Mucosa of gallbladder (tissue), 1 donor: ENCODE data around the gene SIRT2. TPM values are rescaled to one million over a fixed set of nuclear protein-coding genes. Genes with fewer than 3 reads are reported as not detected.
"Not testable (repeated sequence)": the region's sequence is repeated elsewhere in the genome, so short reads cannot be mapped to it uniquely, and the experiment has no call there.

Source experiments
- DNase-seq: peaks from one replicate; pipeline ENCODE4 v3.0.0-alpha.2; 2020; ENCODE audit warnings: low spot score
- total RNA-seq: library from RNA; stranded (reverse); gene quantifications from one replicate; pipeline ENCODE4 v1.2.1, GENCODE V29; 2021
- donor health status: DM: no; HTN: no; CAD: no.

The SIRT2 gene
- total RNA-seq = 63.0 TPM

- DNase-seq = peak; percentile 100
These were observed at the start of gene SIRT2, which contains the start of gene NFKBIB for GRCh38 chr19:38899447-38900201. SIRT2 (minus strand) TSS chr19:38899618; CDS start chr19:38899521, 97 bp downstream. NFKBIB (plus strand) TSS chr19:38899969; CDS start chr19:38900033, 64 bp downstream.

GRCh38 chr19:38946229-38947010, 47.0 kb upstream of the SIRT2 start:
- no peak for DNase-seq

GRCh38 chr19:38945562-38946228, 46.3 kb upstream of the SIRT2 start:
- no peak for DNase-seq

- no peak for DNase-seq
These were observed 45.6 kb upstream of the SIRT2 start for GRCh38 chr19:38944981-38945506.

- DNase-seq = no peak
These were observed 43.2 kb upstream of the SIRT2 start for GRCh38 chr19:38942471-38943181.

GRCh38 chr19:38941979-38942378, 42.6 kb upstream of the SIRT2 start:
- no peak for DNase-seq

- not testable (repeated sequence) for DNase-seq
These were observed 42.0 kb upstream of the SIRT2 start for GRCh38 chr19:38941466-38941865.

- DNase-seq = no peak
These were observed 40.5 kb upstream of the SIRT2 start for GRCh38 chr19:38939957-38940356.

- no peak for DNase-seq
These were observed 34.1 kb upstream of the SIRT2 start for GRCh38 chr19:38933544-38933943.

GRCh38 chr19:38932425-38933179, 33.2 kb upstream of the SIRT2 start:
- no peak for DNase-seq

GRCh38 chr19:38931521-38931793, 32.0 kb upstream of the SIRT2 start:
- DNase-seq = no peak

GRCh38 chr19:38930776-38931520, 31.5 kb upstream of the SIRT2 start, which contains the start of gene MRPS12:
MRPS12 (plus strand) TSS chr19:38930944; CDS start chr19:38931295, 351 bp downstream.
- DNase-seq = peak; percentile 99

- peak; percentile 93 for DNase-seq
These were observed 30.7 kb upstream of the SIRT2 start, which contains the start of gene SARS2 for GRCh38 chr19:38929929-38930775. SARS2 (minus strand) TSS chr19:38930763; CDS start chr19:38930736, 27 bp downstream.

GRCh38 chr19:38928391-38929001, 29.1 kb upstream of the SIRT2 start:
- no peak for DNase-seq

GRCh38 chr19:38924388-38924787, 25.0 kb upstream of the SIRT2 start:
- no peak for DNase-seq

- no peak for DNase-seq
These were observed 23.1 kb upstream of the SIRT2 start for GRCh38 chr19:38922482-38922881.

GRCh38 chr19:38921420-38922274, 22.2 kb upstream of the SIRT2 start:
- no peak for DNase-seq
